ENCODE data around the gene MORF4L2. TPM values are rescaled to one million over a fixed set of nuclear protein-coding genes. Genes with fewer than 3 reads are reported as not detected.

Gene MORF4L2
- polyA plus RNA-seq (2012; ENCODE audit: low read depth, missing spikeins): 130 TPM

- peak; percentile 94 for TF ChIP-seq POLR2A (IDR thresholded peaks at IDR 0.05; ENCODE audit: low read depth, low read length)
- peak; percentile 80 for TF ChIP-seq TAF1 (IDR thresholded peaks at IDR 0.05; ENCODE audit: low read depth, low read length)
- 0 out of 2 replicates have a peak, but pooled peaks have one; percentile 14 for TF ChIP-seq POU2F2 (IDR thresholded peaks at IDR 0.05; ENCODE audit: low read depth, low read length)
- no peak for TF ChIP-seq SPI1 (IDR thresholded peaks at IDR 0.05; ENCODE audit: low read depth, low read length)
- TF ChIP-seq PAX5 (IDR thresholded peaks at IDR 0.05; ENCODE audit: insufficient read depth, low read length, severe bottlenecking): no peak
- peak; percentile 86 for TF ChIP-seq POLR2AphosphoS5 (IDR thresholded peaks at IDR 0.05; ENCODE audit: low read depth, low read length)
- FAIRE-seq (peak; percentile 100), DNase-seq (ENCODE audit: insufficient read length, low spot score) (peak; percentile 25)
Observed at GRCh38 chrX:103686199-103687072, at the start of gene MORF4L2. TSS of gene MORF4L2 (minus strand) at chrX:103686699. CDS start at chrX:103677027, 9,672 bp downstream.

GRCh38 chrX:103734125-103734760 is 47.7 kb upstream of the MORF4L2 start:
- DNase-seq (ENCODE audit: insufficient read length, low spot score): no peak
- no peak for FAIRE-seq
- no peak for TF ChIP-seq POLR2AphosphoS5 (IDR thresholded peaks at IDR 0.05; ENCODE audit: low read depth, low read length)
- no peak for TF ChIP-seq TAF1 (IDR thresholded peaks at IDR 0.05; ENCODE audit: low read depth, low read length)
- TF ChIP-seq POU2F2 (IDR thresholded peaks at IDR 0.05; ENCODE audit: low read depth, low read length): no peak
- no peak for TF ChIP-seq POLR2A (IDR thresholded peaks at IDR 0.05; ENCODE audit: low read depth, low read length)
- no peak for TF ChIP-seq SPI1 (IDR thresholded peaks at IDR 0.05; ENCODE audit: low read depth, low read length)
- TF ChIP-seq PAX5 (IDR thresholded peaks at IDR 0.05; ENCODE audit: insufficient read depth, low read length, severe bottlenecking): no peak

- no peak for FAIRE-seq
- DNase-seq (ENCODE audit: insufficient read length, low spot score): no peak
- no peak for TF ChIP-seq SPI1 (IDR thresholded peaks at IDR 0.05; ENCODE audit: low read depth, low read length)
- TF ChIP-seq POLR2A (IDR thresholded peaks at IDR 0.05; ENCODE audit: low read depth, low read length): no peak
- TF ChIP-seq PAX5 (IDR thresholded peaks at IDR 0.05; ENCODE audit: insufficient read depth, low read length, severe bottlenecking): no peak
- TF ChIP-seq POU2F2 (IDR thresholded peaks at IDR 0.05; ENCODE audit: low read depth, low read length): no peak
- TF ChIP-seq POLR2AphosphoS5 (IDR thresholded peaks at IDR 0.05; ENCODE audit: low read depth, low read length): no peak
- TF ChIP-seq TAF1 (IDR thresholded peaks at IDR 0.05; ENCODE audit: low read depth, low read length): no peak
Observed at GRCh38 chrX:103733017-103733416, 46.5 kb upstream of the MORF4L2 start.

GRCh38 chrX:103730796-103731493 is 44.4 kb upstream of the MORF4L2 start:
- TF ChIP-seq PAX5 (IDR thresholded peaks at IDR 0.05; ENCODE audit: insufficient read depth, low read length, severe bottlenecking) (no peak), POLR2AphosphoS5 (IDR thresholded peaks at IDR 0.05; ENCODE audit: low read depth, low read length) (no peak), POLR2A (IDR thresholded peaks at IDR 0.05; ENCODE audit: low read depth, low read length) (no peak), TAF1 (IDR thresholded peaks at IDR 0.05; ENCODE audit: low read depth, low read length) (no peak), SPI1 (IDR thresholded peaks at IDR 0.05; ENCODE audit: low read depth, low read length) (no peak), POU2F2 (IDR thresholded peaks at IDR 0.05; ENCODE audit: low read depth, low read length) (no peak)
- DNase-seq (ENCODE audit: insufficient read length, low spot score) (no peak), FAIRE-seq (no peak)

GRCh38 chrX:103730147-103730795 is 43.8 kb upstream of the MORF4L2 start:
- TF ChIP-seq PAX5 (IDR thresholded peaks at IDR 0.05; ENCODE audit: insufficient read depth, low read length, severe bottlenecking) (no peak), POLR2A (IDR thresholded peaks at IDR 0.05; ENCODE audit: low read depth, low read length) (no peak)
- no peak for DNase-seq (ENCODE audit: insufficient read length, low spot score)
- no peak for FAIRE-seq

GRCh38 chrX:103729015-103729414 is 42.5 kb upstream of the MORF4L2 start:
- FAIRE-seq: no peak
- DNase-seq (ENCODE audit: insufficient read length, low spot score): no peak

GRCh38 chrX:103727115-103727514 is 40.6 kb upstream of the MORF4L2 start:
- TF ChIP-seq SPI1 (IDR thresholded peaks at IDR 0.05; ENCODE audit: low read depth, low read length) (no peak), POU2F2 (IDR thresholded peaks at IDR 0.05; ENCODE audit: low read depth, low read length) (no peak), TAF1 (IDR thresholded peaks at IDR 0.05; ENCODE audit: low read depth, low read length) (no peak), POLR2A (IDR thresholded peaks at IDR 0.05; ENCODE audit: low read depth, low read length) (no peak), PAX5 (IDR thresholded peaks at IDR 0.05; ENCODE audit: insufficient read depth, low read length, severe bottlenecking) (no peak), POLR2AphosphoS5 (IDR thresholded peaks at IDR 0.05; ENCODE audit: low read depth, low read length) (no peak)
- DNase-seq (ENCODE audit: insufficient read length, low spot score) (no peak), FAIRE-seq (no peak)

More at GRCh38 chrX:103729015-103729414, 42.5 kb upstream of the MORF4L2 start:
- no peak for TF ChIP-seq PAX5 (IDR thresholded peaks at IDR 0.05; ENCODE audit: insufficient read depth, low read length, severe bottlenecking)
- TF ChIP-seq POLR2AphosphoS5 (IDR thresholded peaks at IDR 0.05; ENCODE audit: low read depth, low read length): no peak
- TF ChIP-seq SPI1 (IDR thresholded peaks at IDR 0.05; ENCODE audit: low read depth, low read length): no peak
- TF ChIP-seq POLR2A (IDR thresholded peaks at IDR 0.05; ENCODE audit: low read depth, low read length): no peak
- no peak for TF ChIP-seq POU2F2 (IDR thresholded peaks at IDR 0.05; ENCODE audit: low read depth, low read length)
- TF ChIP-seq TAF1 (IDR thresholded peaks at IDR 0.05; ENCODE audit: low read depth, low read length): no peak

GRCh38 chrX:103726477-103726876 is 40.0 kb upstream of the MORF4L2 start:
- no peak for TF ChIP-seq POU2F2 (IDR thresholded peaks at IDR 0.05; ENCODE audit: low read depth, low read length)
- no peak for TF ChIP-seq SPI1 (IDR thresholded peaks at IDR 0.05; ENCODE audit: low read depth, low read length)
- TF ChIP-seq PAX5 (IDR thresholded peaks at IDR 0.05; ENCODE audit: insufficient read depth, low read length, severe bottlenecking): no peak
- TF ChIP-seq POLR2A (IDR thresholded peaks at IDR 0.05; ENCODE audit: low read depth, low read length): no peak
- no peak for TF ChIP-seq POLR2AphosphoS5 (IDR thresholded peaks at IDR 0.05; ENCODE audit: low read depth, low read length)
- no peak for TF ChIP-seq TAF1 (IDR thresholded peaks at IDR 0.05; ENCODE audit: low read depth, low read length)
- no peak for DNase-seq (ENCODE audit: insufficient read length, low spot score)
- FAIRE-seq: no peak

Data from GM12891 (cell line).